Endodermal cell (in vitro differentiated cells): ENCODE data around the gene DNAH9. TPM values are rescaled to one million over a fixed set of nuclear protein-coding genes. Genes with fewer than 3 reads are reported as not detected.

Experiments
- DNase-seq: peaks from one replicate; pipeline ENCODE4 v3.0.0-alpha.2; 2017
- H3K27ac ChIP-seq: 2 replicates; pipeline ENCODE4 v1.5.1; 2013; ENCODE audit warnings: mild to moderate bottlenecking, low read depth, low read length, moderate library complexity
- H3K27me3 ChIP-seq: 2 replicates; pipeline ENCODE4 v1.6.1; 2013; ENCODE audit warnings: mild to moderate bottlenecking, low read length, moderate library complexity; ENCODE audit not compliant: insufficient read depth, control insufficient read depth, poor library complexity, severe bottlenecking
- H3K36me3 ChIP-seq: 2 replicates; pipeline ENCODE4 v1.7.0; 2013; ENCODE audit warnings: mild to moderate bottlenecking, low read length, moderate library complexity; ENCODE audit not compliant: control insufficient read depth, insufficient read depth
- H3K4me1 ChIP-seq: one replicate; pipeline ENCODE4 v1.7.0; 2013; ENCODE audit warnings: low read length; ENCODE audit not compliant: control insufficient read depth, insufficient read depth
- H3K4me3 ChIP-seq: 2 replicates; pipeline ENCODE4 v1.5.1; 2013; ENCODE audit warnings: mild to moderate bottlenecking, low read length, moderate library complexity
- H3K9ac ChIP-seq: 2 replicates; pipeline ENCODE4 v1.6.1; 2013; ENCODE audit warnings: mild to moderate bottlenecking, low read length, moderate library complexity; ENCODE audit not compliant: poor library complexity, severe bottlenecking; ENCODE audit errors: extremely low read depth
- H3K9me3 ChIP-seq: 2 replicates; pipeline ENCODE4 v1.6.1; 2013; ENCODE audit warnings: mild to moderate bottlenecking, low read length, moderate library complexity; ENCODE audit not compliant: control insufficient read depth
- H3K27ac Mint-ChIP-seq: 2 replicates; pipeline ENCODE4 v1.8.0; 2020; ENCODE audit warnings: mixed read lengths
- H3K27me3 Mint-ChIP-seq: 2 replicates; pipeline ENCODE4 v1.8.0; 2021; ENCODE audit warnings: mild to moderate bottlenecking, mixed read lengths; ENCODE audit not compliant: insufficient read depth
- H3K36me3 Mint-ChIP-seq: 2 replicates; pipeline ENCODE4 v1.8.0; 2020; ENCODE audit warnings: low read depth, mixed read lengths
- H3K4me1 Mint-ChIP-seq: 2 replicates; pipeline ENCODE4 v1.8.0; 2020; ENCODE audit warnings: mixed read lengths
- H3K4me3 Mint-ChIP-seq: 2 replicates; pipeline ENCODE4 v1.8.0; 2020; ENCODE audit warnings: mild to moderate bottlenecking, moderate library complexity, mixed read lengths
- H3K9me3 Mint-ChIP-seq: 2 replicates; pipeline ENCODE4 v1.8.0; 2020; ENCODE audit warnings: mild to moderate bottlenecking, mixed read lengths
- CTCF ChIP-seq: fragments of 200-600 bp; sonication (generic); conservative IDR thresholded peaks from 2 replicates; pipeline ENCODE4 v1.5.0; 2021; ENCODE audit warnings: antibody characterized with exemption, mild to moderate bottlenecking
- WGBS, 2 experiments: methylation state at CpG; one replicate each; pipeline versions ENCODE4 v1.1.5 to v1.1.7; 2013; ENCODE audit warnings: missing lambda C conversion rate in 2 of 2, mixed read lengths in 1 of 2; ENCODE audit not compliant: insufficient coverage in 1 of 2, insufficient read length in 1 of 2; 5-methylcytosine and 5-hydroxymethylcytosine counted together
- total RNA-seq, 2 donors: library from RNA; stranded (reverse); fragmentation: NEBNext Ultra II Directional in 1 of 2; extraction: Animal tissue kit (Norgen Biotek cat#: 25700) in 1 of 2; gene quantifications; 2 replicates in 1 of 2; 3 replicates in 1 of 2; pipeline ENCODE4 v1.2.1, GENCODE V29; 2021

DNAH9 gene
- total RNA-seq, 2 donors from 2014 or later: 0.64 to 1.2 TPM

GRCh38 chr17:11636771-11637170, 38.5 kb downstream of the DNAH9 start:
- no peaks in the 10 kb centered on the region for H3K9me3 Mint-ChIP-seq

GRCh38 chr17:11637796-11638195, 39.5 kb downstream of the DNAH9 start:
- Histone ChIP-seq H3K9me3 (no peaks in the 10 kb centered on the region), H3K36me3 (no peaks in the 10 kb centered on the region), H3K4me1 (no peaks in the 10 kb centered on the region), H3K9ac (no peak overlapping the region), H3K4me3 (no peak overlapping the region), H3K27me3 (peaks cover 7% of the 10 kb centered on the region), H3K27ac (no peak overlapping the region)
- H3K4me3 Mint-ChIP-seq: no peak overlapping the region
- no peak for TF ChIP-seq CTCF
- 81 to 88% methylated on average over 4 to 6 of the region's 6 CpGs for WGBS, 2 experiments
- no peaks in the 10 kb centered on the region for H3K36me3 Mint-ChIP-seq
- peaks cover 5% of the 10 kb centered on the region for H3K27me3 Mint-ChIP-seq
- no peaks in the 10 kb centered on the region for H3K4me1 Mint-ChIP-seq
- H3K27ac Mint-ChIP-seq: no peak overlapping the region
- H3K9me3 Mint-ChIP-seq: no peaks in the 10 kb centered on the region
- no peak for DNase-seq

More at GRCh38 chr17:11636771-11637170, 38.5 kb downstream of the DNAH9 start:
- Histone ChIP-seq H3K4me1 (no peaks in the 10 kb centered on the region), H3K27ac (no peak overlapping the region), H3K27me3 (peaks cover 10% of the 10 kb centered on the region), H3K9me3 (no peaks in the 10 kb centered on the region), H3K36me3 (no peaks in the 10 kb centered on the region), H3K9ac (no peak overlapping the region), H3K4me3 (no peak overlapping the region)
- H3K4me3 Mint-ChIP-seq: no peak overlapping the region
- no peaks in the 10 kb centered on the region for H3K4me1 Mint-ChIP-seq
- no peak for DNase-seq
- TF ChIP-seq CTCF: no peak
- H3K36me3 Mint-ChIP-seq: no peaks in the 10 kb centered on the region
- H3K27ac Mint-ChIP-seq: no peak overlapping the region
- WGBS, 2 experiments: 88 to 91% methylated on average over 4 to 5 of the region's 5 CpGs
- peaks cover 5% of the 10 kb centered on the region for H3K27me3 Mint-ChIP-seq

DNA sequence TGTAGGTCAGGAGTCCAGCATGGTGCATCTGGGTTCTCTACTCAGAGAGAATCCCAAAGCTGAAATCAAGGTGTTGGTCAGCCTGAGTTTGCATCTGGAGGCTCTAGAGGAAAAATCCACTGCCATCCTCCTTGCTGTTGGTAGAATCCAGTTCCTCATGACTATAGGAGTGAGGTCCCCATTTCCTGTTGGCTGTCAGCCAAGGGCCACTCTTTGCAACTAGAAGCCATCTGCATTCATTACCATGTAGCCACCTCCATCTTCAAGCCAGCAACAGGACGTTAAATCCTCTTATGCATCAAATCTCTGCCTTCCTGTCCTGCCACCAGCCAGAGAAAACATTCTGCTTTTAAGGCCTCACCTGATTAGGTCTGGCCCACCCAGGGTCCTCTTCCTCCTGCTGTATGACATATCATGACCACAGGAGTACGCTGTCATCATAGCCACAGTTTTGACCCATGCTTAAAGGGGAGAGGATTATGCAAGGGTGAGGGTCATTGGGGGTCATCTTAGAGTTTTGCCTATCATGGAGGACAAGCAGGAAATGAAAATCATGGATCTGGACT, 40.5 kb downstream of the DNAH9 start:
- H3K4me1 Mint-ChIP-seq: no peaks in the 10 kb centered on the region
- H3K27ac Mint-ChIP-seq: no peak overlapping the region
- no peaks in the 10 kb centered on the region for H3K4me1 ChIP-seq
- H3K36me3 Mint-ChIP-seq: no peaks in the 10 kb centered on the region
- no peak overlapping the region for H3K4me3 ChIP-seq
- peaks cover 2% of the 10 kb centered on the region for H3K27me3 Mint-ChIP-seq
- H3K4me3 Mint-ChIP-seq: no peak overlapping the region
- H3K36me3 ChIP-seq: no peaks in the 10 kb centered on the region
- no peak for TF ChIP-seq CTCF
- H3K27me3 ChIP-seq: no peaks in the 10 kb centered on the region
- H3K9ac ChIP-seq: no peak overlapping the region
- no peak for DNase-seq
- no peaks in the 10 kb centered on the region for H3K9me3 Mint-ChIP-seq
- WGBS, 2 experiments: 81 to 100% methylated on average over 1 to 2 of the region's 2 CpGs
- H3K27ac ChIP-seq: no peak overlapping the region
- H3K9me3 ChIP-seq: no peaks in the 10 kb centered on the region
